ENCODE data around the gene ARID1B.

The ARID1B gene

DNA sequence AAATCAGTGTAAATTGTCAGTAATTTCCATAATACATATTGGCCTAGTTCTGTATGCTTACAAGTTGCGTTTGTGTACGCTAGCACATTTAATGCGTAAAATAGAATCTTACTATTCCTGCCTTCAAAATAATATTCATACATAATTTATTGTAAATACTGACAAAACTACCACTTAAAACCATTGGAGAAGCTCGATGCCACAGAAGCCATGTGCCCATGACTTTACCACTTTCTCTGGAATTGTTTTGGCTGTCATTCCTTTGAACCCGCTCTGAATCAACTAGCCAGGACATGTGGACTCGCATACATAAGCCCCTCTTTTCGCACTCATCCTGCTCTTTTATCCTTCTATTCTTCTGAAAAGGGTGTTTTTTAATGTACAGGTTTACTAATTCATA is 394.6 kb downstream of the ARID1B start:
- Histone ChIP-seq H3K27ac (no peak overlapping the region), H3K4me3 (ENCODE audit: low read depth, low read length) (no peak overlapping the region), H3K36me3 (replicated peaks) (peaks cover 4% of the 10 kb centered on the region), H3K27me3 (replicated peaks) (no peaks in the 10 kb centered on the region)
- DNase-seq, result no peak
- in situ Hi-C loops (cut with HindIII; ENCODE audit: low pct_ligation_motif_present, low sequenced_read_pairs), result no loop called here
- TF ChIP-seq, protein P1, sequence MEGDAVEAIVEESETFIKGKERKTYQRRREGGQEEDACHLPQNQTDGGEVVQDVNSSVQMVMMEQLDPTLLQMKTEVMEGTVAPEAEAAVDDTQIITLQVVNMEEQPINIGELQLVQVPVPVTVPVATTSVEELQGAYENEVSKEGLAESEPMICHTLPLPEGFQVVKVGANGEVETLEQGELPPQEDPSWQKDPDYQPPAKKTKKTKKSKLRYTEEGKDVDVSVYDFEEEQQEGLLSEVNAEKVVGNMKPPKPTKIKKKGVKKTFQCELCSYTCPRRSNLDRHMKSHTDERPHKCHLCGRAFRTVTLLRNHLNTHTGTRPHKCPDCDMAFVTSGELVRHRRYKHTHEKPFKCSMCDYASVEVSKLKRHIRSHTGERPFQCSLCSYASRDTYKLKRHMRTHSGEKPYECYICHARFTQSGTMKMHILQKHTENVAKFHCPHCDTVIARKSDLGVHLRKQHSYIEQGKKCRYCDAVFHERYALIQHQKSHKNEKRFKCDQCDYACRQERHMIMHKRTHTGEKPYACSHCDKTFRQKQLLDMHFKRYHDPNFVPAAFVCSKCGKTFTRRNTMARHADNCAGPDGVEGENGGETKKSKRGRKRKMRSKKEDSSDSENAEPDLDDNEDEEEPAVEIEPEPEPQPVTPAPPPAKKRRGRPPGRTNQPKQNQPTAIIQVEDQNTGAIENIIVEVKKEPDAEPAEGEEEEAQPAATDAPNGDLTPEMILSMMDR (IDR thresholded peaks at IDR 0.05; ENCODE audit: low read depth, low read length, missing control alignments), result no peak

DNA sequence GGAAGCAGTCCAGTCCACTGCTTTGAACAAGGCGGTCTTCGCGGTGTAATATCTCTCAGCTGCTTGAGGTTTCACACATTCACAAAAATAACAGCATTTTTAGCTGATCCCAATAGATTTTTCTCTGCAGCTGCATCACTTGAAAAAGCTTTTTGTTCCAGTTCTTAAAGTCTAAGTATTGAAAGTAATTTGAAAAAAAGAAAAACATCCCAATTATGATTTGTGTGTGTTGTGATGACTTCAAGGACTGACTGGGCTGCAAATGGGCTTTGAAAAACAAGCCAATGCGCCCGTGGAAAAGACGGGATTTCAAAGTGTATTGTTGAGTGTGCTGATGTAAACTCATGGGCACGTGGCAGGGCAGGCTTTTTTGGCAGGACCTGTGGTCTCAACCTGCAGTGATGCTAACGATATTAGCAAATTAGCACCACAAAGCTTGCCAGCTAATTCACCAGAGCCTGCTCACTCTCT is 395.1 kb downstream of the ARID1B start:
- TF ChIP-seq, protein P1 (IDR thresholded peaks at IDR 0.05; ENCODE audit: low read depth, low read length, missing control alignments), result no peak
- Histone ChIP-seq H3K27me3 (replicated peaks) (no peaks in the 10 kb centered on the region), H3K4me3 (ENCODE audit: low read depth, low read length) (no peak overlapping the region), H3K27ac (no peak overlapping the region), H3K36me3 (replicated peaks) (peaks cover 4% of the 10 kb centered on the region)
- in situ Hi-C loops (cut with HindIII; ENCODE audit: low pct_ligation_motif_present, low sequenced_read_pairs), result no loop called here
- no peak for DNase-seq

DNA sequence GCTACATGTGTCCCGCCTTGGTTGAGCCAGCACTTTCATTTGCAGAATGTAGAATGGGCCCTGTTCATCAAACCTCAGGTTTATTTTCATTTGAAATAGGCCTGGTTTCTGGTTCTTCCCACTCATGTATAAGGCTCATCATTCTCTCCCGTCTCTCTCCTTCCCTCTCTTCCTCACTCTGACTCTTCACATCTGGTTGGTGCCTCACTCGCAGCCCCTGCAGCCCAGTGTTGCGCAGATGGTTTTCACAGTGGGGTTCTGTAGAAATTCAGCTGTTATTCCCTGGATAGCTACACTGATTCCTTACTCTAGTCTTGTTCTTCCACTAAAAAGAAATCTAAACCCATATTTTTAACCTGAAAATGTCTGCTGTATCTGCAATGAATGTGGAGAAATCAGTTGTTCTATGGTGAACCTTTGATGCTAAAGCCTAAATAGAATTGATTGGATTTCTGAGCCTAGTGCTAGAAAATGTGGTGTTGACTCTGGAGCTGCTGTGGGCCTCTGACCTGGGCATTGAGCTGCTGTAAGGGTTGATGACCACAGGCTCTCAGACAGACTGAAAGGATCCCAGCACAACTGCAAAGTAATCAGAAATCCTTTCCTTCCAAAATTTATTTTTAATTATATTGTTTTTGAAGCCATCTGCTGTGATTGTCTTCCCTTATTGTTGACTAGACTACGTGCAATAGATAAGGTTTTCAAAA is 395.8 kb downstream of the ARID1B start:
- no peaks in the 10 kb centered on the region for H3K27me3 ChIP-seq (replicated peaks)
- TF ChIP-seq, protein P1 (IDR thresholded peaks at IDR 0.05; ENCODE audit: low read depth, low read length, missing control alignments), result no peak
- no peak for DNase-seq
- no peak overlapping the region for H3K27ac ChIP-seq
- H3K36me3 ChIP-seq (replicated peaks), result no peaks in the 10 kb centered on the region
- no peak overlapping the region for H3K4me3 ChIP-seq (ENCODE audit: low read depth, low read length)
- in situ Hi-C loops (cut with HindIII; ENCODE audit: low pct_ligation_motif_present, low sequenced_read_pairs), result no loop called here

DNA sequence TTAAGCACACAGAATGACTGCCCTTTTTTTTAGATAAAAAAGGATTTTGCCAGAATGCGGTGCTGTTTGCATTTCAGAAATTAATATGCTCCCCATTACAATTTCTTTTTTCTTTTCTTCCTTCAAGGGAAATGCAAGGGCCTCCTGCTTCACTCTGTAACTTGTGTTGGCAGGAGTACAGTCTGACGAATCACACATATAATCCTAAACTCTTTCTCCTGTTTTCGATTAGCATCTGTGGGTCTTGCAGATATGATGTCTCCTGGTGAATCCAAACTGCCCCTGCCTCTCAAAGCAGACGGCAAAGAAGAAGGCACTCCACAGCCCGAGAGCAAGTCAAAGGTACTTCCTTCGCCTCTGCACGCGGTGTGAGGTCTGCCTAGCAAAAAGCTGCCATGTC is 396.6 kb downstream of the ARID1B start:
- in situ Hi-C loops (cut with HindIII; ENCODE audit: low pct_ligation_motif_present, low sequenced_read_pairs), result no loop called here
- Histone ChIP-seq H3K4me3 (ENCODE audit: low read depth, low read length) (no peak overlapping the region), H3K27me3 (replicated peaks) (no peaks in the 10 kb centered on the region), H3K27ac (no peak overlapping the region), H3K36me3 (replicated peaks) (no peaks in the 10 kb centered on the region)
- TF ChIP-seq, protein P1 (IDR thresholded peaks at IDR 0.05; ENCODE audit: low read depth, low read length, missing control alignments), result no peak
- no peak for DNase-seq

DNA sequence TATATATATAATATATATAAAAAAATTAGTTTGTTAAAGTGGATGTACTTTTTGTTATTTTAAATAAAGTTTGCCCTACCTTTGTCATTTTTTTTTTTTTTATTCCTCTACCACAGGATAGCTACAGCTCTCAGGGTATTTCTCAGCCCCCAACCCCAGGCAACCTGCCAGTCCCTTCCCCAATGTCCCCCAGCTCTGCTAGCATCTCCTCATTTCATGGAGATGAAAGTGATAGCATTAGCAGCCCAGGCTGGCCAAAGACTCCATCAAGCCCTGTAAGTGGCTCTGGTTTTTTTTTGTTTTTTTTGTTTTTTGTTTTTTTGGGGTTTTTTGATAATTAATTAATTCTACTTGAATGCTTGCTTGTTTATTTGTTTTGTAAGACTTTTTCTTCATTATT is 397.6 kb downstream of the ARID1B start:
- no peaks in the 10 kb centered on the region for H3K36me3 ChIP-seq (replicated peaks)
- no peak for DNase-seq
- H3K4me3 ChIP-seq (ENCODE audit: low read depth, low read length), result no peak overlapping the region
- H3K27ac ChIP-seq, result no peak overlapping the region
- H3K27me3 ChIP-seq (replicated peaks), result no peaks in the 10 kb centered on the region
- TF ChIP-seq, protein P1 (IDR thresholded peaks at IDR 0.05; ENCODE audit: low read depth, low read length, missing control alignments), result no peak
- in situ Hi-C loops (cut with HindIII; ENCODE audit: low pct_ligation_motif_present, low sequenced_read_pairs), result no loop called here
